HFFc6 (cell line): ENCODE measurements around the gene SLC13A2. TPM values are rescaled to one million over a fixed set of nuclear protein-coding genes. Genes with fewer than 3 reads are reported as not detected.

Experiments
- DNase-seq: peaks from one replicate; pipeline ENCODE4 v3.0.0-alpha.2; 2018
- H3K27ac Mint-ChIP-seq: 2 replicates; pipeline ENCODE4 v1.8.0; 2020; ENCODE audit warnings: mild to moderate bottlenecking, mixed read lengths
- H3K27me3 Mint-ChIP-seq: 2 replicates; pipeline ENCODE4 v1.8.0; 2021; ENCODE audit warnings: mild to moderate bottlenecking, moderate library complexity, mixed read lengths; ENCODE audit not compliant: insufficient read depth
- H3K36me3 Mint-ChIP-seq: 2 replicates; pipeline ENCODE4 v1.8.0; 2021; ENCODE audit warnings: low read depth, mixed read lengths
- H3K4me1 Mint-ChIP-seq: 2 replicates; pipeline ENCODE4 v1.8.0; 2020; ENCODE audit warnings: low read depth, mixed read lengths
- H3K4me3 Mint-ChIP-seq: 2 replicates; pipeline ENCODE4 v1.8.0; 2020; ENCODE audit warnings: mild to moderate bottlenecking, moderate library complexity, mixed read lengths
- H3K9me3 Mint-ChIP-seq: 2 replicates; pipeline ENCODE4 v1.8.0; 2020; ENCODE audit warnings: mild to moderate bottlenecking, mixed read lengths
- total RNA-seq, 6 experiments: library from RNA; stranded (reverse); fragmentation: NEBNext Ultra II Directional; extraction: Animal tissue kit (Norgen Biotek cat#: 25700); gene quantifications; 2 replicates in 1 of 6; 3 replicates in 5 of 6; pipeline ENCODE4 v1.2.3, GENCODE V29; 2021
- TF ChIP-seq, protein P1 (sequence below): fragments of 200-600 bp; sonication (generic); IDR thresholded peaks from 2 replicates; pipeline ENCODE4 v1.5.0; 2021; ENCODE audit warnings: antibody characterized with exemption, mild to moderate bottlenecking

The SLC13A2 gene
- total RNA-seq, 6 experiments from 2014 or later = 0.07 to 0.08 TPM; not detected in 4

DNA sequence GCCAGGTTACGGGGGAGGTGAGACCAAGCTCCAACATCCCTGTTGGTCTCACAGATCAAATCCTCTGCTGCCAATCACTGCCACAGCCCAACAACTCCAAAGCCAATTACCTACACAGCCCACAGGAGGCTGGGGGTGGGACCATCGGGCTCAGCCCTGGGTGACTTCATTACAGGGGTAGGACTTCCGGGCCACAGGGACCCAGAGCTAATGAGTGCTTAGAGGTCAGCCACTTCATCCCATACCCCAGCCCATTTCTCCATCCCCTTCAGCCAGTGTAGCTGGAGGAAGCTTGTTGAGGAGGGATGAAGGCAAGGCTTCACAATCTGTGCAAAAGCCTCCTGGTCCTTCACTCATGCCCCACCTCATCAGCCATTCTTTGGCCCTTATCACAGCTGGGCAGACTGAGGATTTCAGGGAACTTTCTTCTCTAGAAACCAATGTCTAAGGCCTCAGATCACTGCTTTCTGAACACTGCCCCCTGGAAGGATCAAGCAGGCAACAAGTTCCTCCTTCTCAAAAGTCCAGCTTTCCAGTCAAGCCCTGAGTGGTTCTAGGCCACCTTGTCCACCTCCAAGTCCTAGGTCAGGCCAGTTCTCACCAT lies 38.5 kb downstream of the SLC13A2 start:
- Mint-ChIP-seq H3K9me3 (no peaks in the 10 kb centered on the region), H3K4me3 (no peak overlapping the region), H3K4me1 (no peaks in the 10 kb centered on the region), H3K36me3 (no peaks in the 10 kb centered on the region), H3K27ac (no peak overlapping the region), H3K27me3 (peaks cover 45% of the 10 kb centered on the region)
- TF ChIP-seq, protein P1, sequence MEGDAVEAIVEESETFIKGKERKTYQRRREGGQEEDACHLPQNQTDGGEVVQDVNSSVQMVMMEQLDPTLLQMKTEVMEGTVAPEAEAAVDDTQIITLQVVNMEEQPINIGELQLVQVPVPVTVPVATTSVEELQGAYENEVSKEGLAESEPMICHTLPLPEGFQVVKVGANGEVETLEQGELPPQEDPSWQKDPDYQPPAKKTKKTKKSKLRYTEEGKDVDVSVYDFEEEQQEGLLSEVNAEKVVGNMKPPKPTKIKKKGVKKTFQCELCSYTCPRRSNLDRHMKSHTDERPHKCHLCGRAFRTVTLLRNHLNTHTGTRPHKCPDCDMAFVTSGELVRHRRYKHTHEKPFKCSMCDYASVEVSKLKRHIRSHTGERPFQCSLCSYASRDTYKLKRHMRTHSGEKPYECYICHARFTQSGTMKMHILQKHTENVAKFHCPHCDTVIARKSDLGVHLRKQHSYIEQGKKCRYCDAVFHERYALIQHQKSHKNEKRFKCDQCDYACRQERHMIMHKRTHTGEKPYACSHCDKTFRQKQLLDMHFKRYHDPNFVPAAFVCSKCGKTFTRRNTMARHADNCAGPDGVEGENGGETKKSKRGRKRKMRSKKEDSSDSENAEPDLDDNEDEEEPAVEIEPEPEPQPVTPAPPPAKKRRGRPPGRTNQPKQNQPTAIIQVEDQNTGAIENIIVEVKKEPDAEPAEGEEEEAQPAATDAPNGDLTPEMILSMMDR = 0 out of 2 replicates have a peak, but pooled peaks have one; percentile 13
- no peak for DNase-seq

DNA sequence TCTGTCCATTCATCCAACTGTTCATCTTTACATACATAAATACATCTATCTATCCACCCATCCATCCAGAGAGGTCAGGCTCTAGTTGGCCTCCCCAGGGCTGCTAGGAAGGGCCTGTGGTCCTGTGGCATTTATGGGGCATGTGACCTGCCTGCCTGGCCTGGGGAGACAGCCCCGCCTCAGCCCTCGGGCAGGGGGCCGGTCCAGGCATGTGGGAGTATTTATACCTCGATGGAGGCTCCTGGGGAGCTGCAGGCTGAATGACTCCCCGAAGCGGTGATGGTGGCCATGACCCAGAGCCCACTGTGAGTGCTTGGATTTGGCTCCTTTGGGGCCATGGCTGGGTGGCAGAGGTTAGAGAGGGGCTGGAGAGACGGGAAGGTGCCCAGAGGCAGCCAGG lies 40.0 kb downstream of the SLC13A2 start:
- TF ChIP-seq, protein P1 = no peak
- H3K27ac Mint-ChIP-seq = no peak overlapping the region
- H3K9me3 Mint-ChIP-seq = no peaks in the 10 kb centered on the region
- no peaks in the 10 kb centered on the region for H3K4me1 Mint-ChIP-seq
- H3K27me3 Mint-ChIP-seq = peaks cover 37% of the 10 kb centered on the region
- no peaks in the 10 kb centered on the region for H3K36me3 Mint-ChIP-seq
- no peak for DNase-seq
- H3K4me3 Mint-ChIP-seq = no peak overlapping the region

DNA sequence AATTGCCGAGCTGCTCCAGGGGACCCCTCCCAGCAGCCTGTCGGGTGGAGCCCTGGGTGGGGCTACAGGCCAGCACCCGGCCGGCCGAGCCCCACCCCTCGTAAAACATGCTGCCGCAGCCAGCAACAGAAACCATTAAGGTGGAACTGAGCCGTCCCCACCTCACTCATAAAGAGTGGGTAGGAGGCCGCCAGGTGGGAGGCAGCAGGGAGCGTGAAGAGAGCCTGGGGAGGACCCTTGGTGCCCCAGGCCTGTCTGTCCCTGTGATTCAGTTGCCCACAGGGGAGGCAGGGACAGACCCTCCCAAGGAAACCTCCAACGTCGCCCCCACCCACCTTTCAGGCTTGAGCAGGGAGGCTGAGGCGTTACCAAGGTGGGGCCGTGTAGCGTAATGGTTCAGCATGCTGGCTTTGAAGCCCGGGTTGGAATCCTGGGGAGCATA lies 41.1 kb downstream of the SLC13A2 start:
- Mint-ChIP-seq H3K4me3 (no peak overlapping the region), H3K27ac (no peak overlapping the region), H3K4me1 (no peaks in the 10 kb centered on the region), H3K9me3 (no peaks in the 10 kb centered on the region), H3K36me3 (no peaks in the 10 kb centered on the region), H3K27me3 (peaks cover 39% of the 10 kb centered on the region)
- no peak for DNase-seq
- TF ChIP-seq, protein P1 = no peak

DNA sequence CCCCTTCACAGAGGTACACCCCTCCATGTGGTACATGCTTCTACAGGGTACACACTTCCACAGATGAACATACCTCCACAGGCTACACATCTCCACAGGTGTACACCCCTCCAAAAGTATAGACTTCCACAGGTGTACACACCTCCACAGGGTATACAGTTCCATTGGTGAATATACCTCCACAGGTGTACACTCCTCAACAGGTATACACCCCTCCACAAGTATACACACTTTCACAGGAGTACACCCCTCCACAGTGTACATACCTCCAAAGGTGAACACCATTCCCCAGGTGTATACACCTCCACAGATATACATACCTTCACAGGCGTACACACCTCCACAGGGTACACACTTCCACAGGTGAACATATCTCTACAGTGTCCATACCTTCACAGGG lies 42.1 kb downstream of the SLC13A2 start:
- no peaks in the 10 kb centered on the region for H3K9me3 Mint-ChIP-seq
- H3K4me3 Mint-ChIP-seq = no peak overlapping the region
- H3K27ac Mint-ChIP-seq = no peak overlapping the region
- peaks cover 37% of the 10 kb centered on the region for H3K27me3 Mint-ChIP-seq
- TF ChIP-seq, protein P1 = no peak
- DNase-seq = no peak
- H3K4me1 Mint-ChIP-seq = no peaks in the 10 kb centered on the region
- H3K36me3 Mint-ChIP-seq = no peaks in the 10 kb centered on the region

DNA sequence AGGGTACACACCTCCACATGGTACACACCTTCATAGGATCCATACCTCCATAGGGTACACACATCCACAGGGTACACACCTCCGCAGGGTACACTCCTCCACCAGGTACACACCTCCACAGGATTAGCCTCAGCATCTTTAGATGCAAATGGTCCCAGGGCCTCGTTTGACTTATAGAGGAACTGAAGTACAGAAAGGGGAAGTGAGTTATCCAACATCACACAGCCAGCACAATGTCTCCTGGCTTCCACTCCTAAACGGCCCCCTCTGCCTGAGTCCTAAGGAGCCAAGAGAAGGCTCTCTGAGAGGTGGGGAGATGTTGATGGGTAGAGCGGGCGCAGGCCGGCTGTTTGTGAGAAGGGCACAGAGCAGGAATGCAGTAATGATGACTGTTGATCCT lies 44.7 kb downstream of the SLC13A2 start:
- Mint-ChIP-seq H3K36me3 (no peaks in the 10 kb centered on the region), H3K27me3 (peaks cover 30% of the 10 kb centered on the region), H3K4me1 (no peaks in the 10 kb centered on the region), H3K27ac (no peak overlapping the region), H3K9me3 (no peaks in the 10 kb centered on the region), H3K4me3 (no peak overlapping the region)
- DNase-seq = no peak
- TF ChIP-seq, protein P1 = no peak

DNA sequence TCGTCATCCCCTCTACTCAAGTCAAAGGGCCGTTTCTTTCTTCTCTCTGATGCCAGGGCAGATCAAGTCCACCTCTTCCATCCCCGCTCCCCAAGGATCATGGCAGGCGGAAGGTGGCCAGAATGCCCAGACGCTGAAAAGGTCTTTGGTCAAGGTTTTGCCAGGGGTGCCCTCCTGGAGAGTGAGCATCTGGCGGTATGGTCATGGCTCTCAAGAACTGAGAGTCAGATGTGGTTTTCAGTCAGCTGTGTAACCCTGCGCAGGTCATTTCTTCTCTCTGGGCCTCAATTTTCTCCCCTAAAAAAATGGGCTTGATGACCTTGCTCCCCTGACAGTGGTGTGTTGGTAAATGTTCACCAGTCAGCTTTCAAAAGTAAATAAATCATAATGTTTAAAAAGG lies 45.1 kb downstream of the SLC13A2 start:
- Mint-ChIP-seq H3K27ac (no peak overlapping the region), H3K27me3 (peaks cover 29% of the 10 kb centered on the region), H3K36me3 (no peaks in the 10 kb centered on the region), H3K4me1 (no peaks in the 10 kb centered on the region), H3K9me3 (no peaks in the 10 kb centered on the region), H3K4me3 (no peak overlapping the region)
- TF ChIP-seq, protein P1 = no peak
- DNase-seq = no peak
